Loucy (cell line): ENCODE data around the gene CALCA.

Source experiments
- CTCF ChIP-seq: fragments of 200-600 bp; sonication (generic); conservative IDR thresholded peaks from 2 replicates; pipeline ENCODE4 v1.5.1; 2014; ENCODE audit warnings: mild to moderate bottlenecking, antibody characterized with exemption, low read length
- EZH2phosphoT487 ChIP-seq: fragments of 200-600 bp; IDR thresholded peaks from 2 replicates; pipeline ENCODE4 v1.6.1; 2018; ENCODE audit warnings: antibody characterized with exemption, mild to moderate bottlenecking, moderate library complexity, borderline replicate concordance

- TF ChIP-seq CTCF = no peak
- no peak for TF ChIP-seq EZH2phosphoT487
Observed at GRCh38 chr11:14980854-14981253, 8.7 kb upstream of the CALCA start.
